Measurements from ENCODE around the gene SH3BGR. TPM values are rescaled to one million over a fixed set of nuclear protein-coding genes. Genes with fewer than 3 reads are reported as not detected.

The SH3BGR gene
- total RNA-seq, 1 experiment from 2014 or later: 1.0 TPM

DNA sequence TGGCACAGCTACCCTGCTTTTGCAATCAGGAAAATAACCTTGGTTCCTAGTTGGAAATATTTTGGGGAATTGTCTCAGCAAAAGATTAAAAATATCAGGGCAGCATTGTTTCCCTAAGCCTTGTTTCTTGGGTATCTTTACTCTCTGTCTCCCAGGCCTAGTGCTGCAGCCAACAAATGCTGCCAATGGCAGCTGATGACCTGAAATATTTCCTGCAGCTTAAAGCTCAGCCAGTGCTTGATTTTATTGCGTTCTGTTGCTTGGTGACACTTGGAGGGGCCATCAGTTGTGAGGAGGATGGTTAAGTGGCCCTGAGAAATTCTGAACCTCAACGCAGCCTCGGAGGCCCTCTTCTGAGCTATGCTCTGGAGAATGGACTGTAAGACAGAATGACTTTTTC is 101.6 kb downstream of the SH3BGR start:
- no peak overlapping the region for H3K4me3 ChIP-seq
- 0 out of 2 replicates have a peak, but pooled peaks cover 4% of the 10 kb centered on the region for H3K27me3 ChIP-seq
- H3K36me3 ChIP-seq: no peaks in the 10 kb centered on the region
- H3K9me3 ChIP-seq: no peaks in the 10 kb centered on the region
- no peak for DNase-seq

DNA sequence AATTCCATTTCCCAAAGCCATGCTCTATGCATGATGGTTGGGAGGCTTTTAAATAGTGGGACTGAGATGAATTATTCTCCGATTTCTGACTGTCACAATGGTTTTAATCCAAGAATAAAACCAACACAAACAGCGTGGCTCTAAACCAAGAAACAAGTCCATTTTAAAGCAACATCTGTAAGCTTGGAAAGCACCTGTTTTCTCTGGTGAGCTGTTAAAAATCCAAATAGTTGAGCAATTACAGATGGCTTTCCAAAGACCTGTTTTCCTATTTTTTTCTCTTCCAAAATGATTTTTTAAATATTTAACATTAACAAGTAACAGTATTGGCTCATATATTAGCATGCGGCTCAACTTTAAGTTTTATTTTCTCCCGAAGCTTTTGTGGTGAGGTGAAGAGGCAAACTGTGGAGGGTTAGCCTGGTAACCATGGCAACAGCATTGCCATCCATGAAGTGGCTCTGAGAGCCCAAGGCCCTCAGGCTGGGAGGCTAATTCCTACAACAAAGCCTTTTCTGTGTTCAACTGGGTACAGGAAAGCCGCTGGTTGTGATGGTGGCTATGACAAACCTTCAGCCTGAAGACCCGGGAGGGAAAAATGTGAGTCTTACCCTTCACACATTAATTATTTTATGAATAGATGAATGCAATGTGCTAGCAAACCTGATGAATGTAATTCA is 104.3 kb downstream of the SH3BGR start:
- DNase-seq: no peak

DNA sequence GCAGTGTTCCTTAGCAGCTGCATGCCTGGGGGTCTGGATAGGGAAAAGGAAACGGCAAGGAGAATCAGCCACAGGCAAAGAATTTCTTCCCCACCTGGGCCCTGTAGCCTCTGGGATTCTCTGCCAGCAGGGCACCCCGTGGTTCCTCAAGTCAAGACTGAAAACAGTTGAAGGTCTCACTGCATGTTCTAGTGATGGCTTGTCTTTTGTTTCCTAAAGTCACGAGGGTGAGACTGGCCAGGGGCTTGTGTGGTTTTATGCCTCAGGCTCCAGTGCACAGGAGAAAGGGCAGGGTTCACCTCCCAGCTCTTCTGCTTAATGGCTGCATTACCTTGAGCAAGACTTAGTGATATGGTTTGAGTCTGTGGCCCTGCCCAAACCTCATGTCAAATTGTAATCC is 107.7 kb downstream of the SH3BGR start:
- DNase-seq: no peak
- 0 out of 2 replicates have a peak, but pooled peaks cover 3% of the 10 kb centered on the region for H3K27me3 ChIP-seq
- no peak overlapping the region for H3K4me3 ChIP-seq
- no peaks in the 10 kb centered on the region for H3K36me3 ChIP-seq
- H3K9me3 ChIP-seq: no peaks in the 10 kb centered on the region

More for the DNA sequence above, 104.3 kb downstream of the SH3BGR start:
- Histone ChIP-seq H3K4me3 (no peak overlapping the region), H3K9me3 (no peaks in the 10 kb centered on the region), H3K27me3 (0 out of 2 replicates have a peak, but pooled peaks cover 4% of the 10 kb centered on the region), H3K36me3 (no peaks in the 10 kb centered on the region)

DNA sequence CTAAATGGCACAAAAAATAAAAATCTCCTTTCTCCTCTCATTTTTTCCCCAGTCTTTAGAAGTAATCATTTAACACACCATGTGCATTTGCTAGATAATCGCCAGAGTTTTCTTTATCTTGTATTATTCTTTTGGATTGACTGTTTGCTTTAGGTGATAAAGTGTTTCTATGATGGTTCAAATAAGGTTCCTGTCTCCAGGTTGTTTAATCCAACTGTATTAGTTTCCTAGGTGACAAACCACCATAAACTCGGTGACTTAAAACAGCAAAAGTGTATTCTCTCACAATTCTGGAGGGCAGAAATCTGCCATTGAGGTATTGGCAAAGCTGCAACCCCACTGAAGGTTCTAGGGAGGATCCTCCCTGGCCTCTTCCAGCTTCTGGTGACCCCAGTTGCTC is 109.4 kb downstream of the SH3BGR start:
- no peaks in the 10 kb centered on the region for H3K9me3 ChIP-seq
- H3K4me3 ChIP-seq: no peak overlapping the region

DNA sequence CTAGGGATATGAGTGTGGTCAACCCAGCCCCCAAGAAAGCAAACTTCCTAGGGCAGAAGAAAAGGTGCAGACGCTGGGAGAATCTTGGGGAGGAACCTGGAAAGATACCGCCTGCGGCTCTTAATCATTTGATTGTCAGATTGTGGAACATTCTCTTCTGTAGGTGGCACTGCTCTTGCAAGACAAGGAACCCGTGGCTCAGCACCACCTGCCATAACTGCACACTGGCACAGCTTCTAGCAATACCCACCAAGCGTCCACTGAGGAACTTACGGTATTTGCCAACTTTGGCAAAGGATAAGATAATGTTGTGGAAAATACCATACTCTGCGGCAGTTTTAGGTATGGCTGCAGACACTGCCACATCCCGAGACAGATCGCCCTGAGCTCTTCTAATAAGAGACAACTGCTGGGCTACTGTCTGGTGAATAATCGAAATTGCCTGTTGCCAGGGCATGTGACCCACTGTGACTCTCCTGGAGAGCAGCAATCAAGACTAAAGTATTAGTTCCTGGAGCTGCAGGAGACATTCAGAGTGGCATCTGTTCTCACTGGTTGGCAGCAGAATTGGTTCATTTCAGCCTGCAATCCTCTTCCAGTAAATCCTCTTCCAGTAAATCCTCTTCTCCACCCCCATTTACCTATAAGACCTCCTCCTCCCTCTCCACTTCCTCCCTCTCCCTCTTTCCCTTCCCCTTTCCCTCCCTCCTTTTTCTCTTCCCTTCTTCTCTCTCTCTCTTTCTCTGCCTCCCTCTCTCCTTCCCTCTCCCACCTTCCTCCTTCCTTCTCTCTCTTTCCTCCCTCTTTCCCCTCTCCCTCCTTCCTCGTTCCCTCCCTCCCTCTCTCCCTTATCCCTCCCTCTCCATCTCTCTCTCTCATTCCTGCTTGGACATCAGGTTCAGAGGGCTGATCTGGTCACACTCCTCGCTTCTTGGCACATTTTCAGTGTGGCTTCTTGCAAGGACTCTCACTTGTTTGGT is 111.3 kb downstream of the SH3BGR start:
- Histone ChIP-seq H3K27me3 (no peaks in the 10 kb centered on the region), H3K4me3 (no peak overlapping the region), H3K36me3 (no peaks in the 10 kb centered on the region), H3K9me3 (no peaks in the 10 kb centered on the region)
- DNase-seq: no peak

More for the DNA sequence above, 109.4 kb downstream of the SH3BGR start:
- no peak for DNase-seq
- Histone ChIP-seq H3K27me3 (0 out of 2 replicates have a peak, but pooled peaks cover 2% of the 10 kb centered on the region), H3K36me3 (no peaks in the 10 kb centered on the region)

DNA sequence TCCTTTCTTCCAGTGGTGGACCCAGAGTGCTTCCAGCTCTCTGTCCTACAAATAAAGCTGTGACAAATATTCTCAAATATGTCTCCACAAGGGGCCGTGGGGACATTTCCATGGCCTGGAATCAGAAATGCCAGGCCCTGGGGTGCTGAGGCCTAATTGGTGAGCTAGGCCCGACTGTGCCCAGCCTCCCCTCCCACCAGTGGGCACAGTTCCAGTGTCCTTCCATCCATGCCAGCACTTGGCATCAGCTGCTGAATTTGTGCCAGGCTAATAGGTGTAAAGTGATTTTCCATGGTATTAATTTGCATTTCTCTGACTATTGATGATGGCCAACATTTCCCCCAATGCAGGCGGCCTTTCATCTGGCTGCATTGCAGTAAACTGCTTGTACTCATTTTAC is 112.4 kb downstream of the SH3BGR start:
- DNase-seq: no peak
- Histone ChIP-seq H3K27me3 (no peaks in the 10 kb centered on the region), H3K36me3 (no peaks in the 10 kb centered on the region)

More for the DNA sequence above, 112.4 kb downstream of the SH3BGR start:
- Histone ChIP-seq H3K9me3 (no peaks in the 10 kb centered on the region), H3K4me3 (no peak overlapping the region)

Other genes with a start within 250 kb of the SH3BGR start
- gene BRWD1, start 138.3 kb upstream of the SH3BGR start, total RNA-seq (2014; rRNA removed; shearing (Covaris generic); ENCODE audit: low replicate concordance): 33.8 and 67.0 TPM in 2 replicates
- 474 and 726 TPM in 2 replicates for gene HMGN1, start 102.9 kb upstream of the SH3BGR start, total RNA-seq (2014; rRNA removed; shearing (Covaris generic); ENCODE audit: low replicate concordance)
- 0.59 TPM in 2 replicates for gene LCA5L, start 6.2 kb upstream of the SH3BGR start, total RNA-seq (2014; rRNA removed; shearing (Covaris generic); ENCODE audit: low replicate concordance)
- 0.02 and 0.10 TPM in 2 replicates for gene B3GALT5, start 161.0 kb downstream of the SH3BGR start, total RNA-seq (2014; rRNA removed; shearing (Covaris generic); ENCODE audit: low replicate concordance)